GM19238 (cell line): ENCODE data around the gene KANSL1.

Source experiments
- DNase-seq: peaks from one replicate; pipeline ENCODE4 v3.0.0; 2011; ENCODE audit warnings: low spot score; ENCODE audit not compliant: insufficient read length

Gene KANSL1

GRCh38 chr17:46002311-46002972, 190.8 kb downstream of the KANSL1 start:
- peak; percentile 65 for DNase-seq

GRCh38 chr17:46001390-46002310, 191.6 kb downstream of the KANSL1 start:
- no peak for DNase-seq

GRCh38 chr17:46000757-46001156, 192.5 kb downstream of the KANSL1 start:
- no peak for DNase-seq

GRCh38 chr17:46000292-46000691, 192.9 kb downstream of the KANSL1 start:
- no peak for DNase-seq

- no peak for DNase-seq
These were observed 193.3 kb downstream of the KANSL1 start for GRCh38 chr17:45999900-46000290.

- DNase-seq: no peak
These were observed 194.0 kb downstream of the KANSL1 start, which contains the start of gene STH for GRCh38 chr17:45998987-45999899. STH (plus strand) TSS chr17:45999250; CDS start chr17:45999280, 30 bp downstream.

- no peak for DNase-seq
These were observed 195.6 kb downstream of the KANSL1 start for GRCh38 chr17:45997624-45998023.

GRCh38 chr17:45997166-45997565, 196.1 kb downstream of the KANSL1 start:
- DNase-seq: no peak

GRCh38 chr17:45996282-45996937, 196.8 kb downstream of the KANSL1 start:
- no peak for DNase-seq

GRCh38 chr17:45995627-45996270, 197.5 kb downstream of the KANSL1 start:
- DNase-seq: no peak

- DNase-seq: no peak
These were observed 198.2 kb downstream of the KANSL1 start for GRCh38 chr17:45994987-45995386.

GRCh38 chr17:45993962-45994627, 199.1 kb downstream of the KANSL1 start:
- no peak for DNase-seq

GRCh38 chr17:45992904-45993303, 200.3 kb downstream of the KANSL1 start:
- DNase-seq: no peak

GRCh38 chr17:45992175-45992574, 201.1 kb downstream of the KANSL1 start:
- no peak for DNase-seq

GRCh38 chr17:45991341-45991740, 201.9 kb downstream of the KANSL1 start:
- DNase-seq: no peak

- DNase-seq: no peak
These were observed 202.3 kb downstream of the KANSL1 start for GRCh38 chr17:45990886-45991285.

- no peak for DNase-seq
These were observed 203.5 kb downstream of the KANSL1 start for GRCh38 chr17:45989759-45990158.

- no peak for DNase-seq
These were observed 205.5 kb downstream of the KANSL1 start for GRCh38 chr17:45987706-45988105.

GRCh38 chr17:45986056-45986455, 207.2 kb downstream of the KANSL1 start:
- no peak for DNase-seq

GRCh38 chr17:45985447-45985846, 207.8 kb downstream of the KANSL1 start:
- DNase-seq: no peak
